ELR (cell line): ENCODE results near the gene ZBTB7B.
"Not testable (repeated sequence)": the region's sequence is repeated elsewhere in the genome, so short reads cannot be mapped to it uniquely, and the experiment has no call there.

Experiments used
- DNase-seq: peaks from one replicate; pipeline ENCODE4 v3.0.0-alpha.2; 2015; ENCODE audit warnings: low read depth

Gene ZBTB7B

GRCh38 chr1:154968731-154969130 lies 33.9 kb upstream of the ZBTB7B start:
- no peak for DNase-seq

- DNase-seq = no peak
Measured at GRCh38 chr1:154969246-154969645, 33.4 kb upstream of the ZBTB7B start.

- DNase-seq = peak; percentile 23
Measured at GRCh38 chr1:154969860-154970452, 32.6 kb upstream of the ZBTB7B start.

GRCh38 chr1:154970631-154971340 lies 31.8 kb upstream of the ZBTB7B start, which contains the start of gene SHC1:
TSS of gene SHC1 (minus strand) at chr1:154970747. CDS start at chr1:154970526, 221 bp downstream.
- DNase-seq = peak; percentile 96

GRCh38 chr1:154971341-154971998 lies 31.1 kb upstream of the ZBTB7B start:
- DNase-seq = peak; percentile 24

GRCh38 chr1:154972213-154972516 lies 30.4 kb upstream of the ZBTB7B start:
- no peak for DNase-seq

- DNase-seq = peak; percentile 98
Measured at GRCh38 chr1:154972517-154973343, 29.9 kb upstream of the ZBTB7B start.

- peak; percentile 99 for DNase-seq
Measured at GRCh38 chr1:154973344-154974101, 29.1 kb upstream of the ZBTB7B start.

- DNase-seq = peak; percentile 100
Measured at GRCh38 chr1:154974102-154974807, 28.3 kb upstream of the ZBTB7B start, which contains the start of gene CKS1B. TSS of gene CKS1B (plus strand) at chr1:154974681. CDS start at chr1:154974746, 65 bp downstream.

GRCh38 chr1:154974808-154975408 lies 27.7 kb upstream of the ZBTB7B start:
- peak; percentile 96 for DNase-seq

GRCh38 chr1:154975409-154976059 lies 27.1 kb upstream of the ZBTB7B start:
- peak; percentile 66 for DNase-seq

- DNase-seq = not testable (repeated sequence)
Measured at GRCh38 chr1:154977762-154978161, 24.8 kb upstream of the ZBTB7B start.

GRCh38 chr1:154978360-154978759 lies 24.2 kb upstream of the ZBTB7B start:
- no peak for DNase-seq

GRCh38 chr1:154982341-154982740 lies 20.3 kb upstream of the ZBTB7B start:
- no peak for DNase-seq

GRCh38 chr1:154982897-154983648 lies 19.5 kb upstream of the ZBTB7B start, which contains the start of gene FLAD1:
TSS of gene FLAD1 (plus strand) at chr1:154983344. CDS start at chr1:154983695, 351 bp downstream.
- peak; percentile 100 for DNase-seq

GRCh38 chr1:154983776-154984466 lies 18.7 kb upstream of the ZBTB7B start:
- DNase-seq = no peak

GRCh38 chr1:154986736-154987135 lies 15.9 kb upstream of the ZBTB7B start:
- DNase-seq = not testable (repeated sequence)

- DNase-seq = no peak
Measured at GRCh38 chr1:154987326-154987725, 15.3 kb upstream of the ZBTB7B start.
